HL-60/S4 (cell line): Measurements from ENCODE around the gene SLC24A3.

Experiments
- in situ Hi-C: fragments of 300-500 bp; cut with MboI; formaldehyde crosslinking; loops from 2 replicates; pipeline ENCODE4 v1.14.3; 2022; ENCODE audit warnings: low sequenced_read_pairs

SLC24A3 gene

DNA sequence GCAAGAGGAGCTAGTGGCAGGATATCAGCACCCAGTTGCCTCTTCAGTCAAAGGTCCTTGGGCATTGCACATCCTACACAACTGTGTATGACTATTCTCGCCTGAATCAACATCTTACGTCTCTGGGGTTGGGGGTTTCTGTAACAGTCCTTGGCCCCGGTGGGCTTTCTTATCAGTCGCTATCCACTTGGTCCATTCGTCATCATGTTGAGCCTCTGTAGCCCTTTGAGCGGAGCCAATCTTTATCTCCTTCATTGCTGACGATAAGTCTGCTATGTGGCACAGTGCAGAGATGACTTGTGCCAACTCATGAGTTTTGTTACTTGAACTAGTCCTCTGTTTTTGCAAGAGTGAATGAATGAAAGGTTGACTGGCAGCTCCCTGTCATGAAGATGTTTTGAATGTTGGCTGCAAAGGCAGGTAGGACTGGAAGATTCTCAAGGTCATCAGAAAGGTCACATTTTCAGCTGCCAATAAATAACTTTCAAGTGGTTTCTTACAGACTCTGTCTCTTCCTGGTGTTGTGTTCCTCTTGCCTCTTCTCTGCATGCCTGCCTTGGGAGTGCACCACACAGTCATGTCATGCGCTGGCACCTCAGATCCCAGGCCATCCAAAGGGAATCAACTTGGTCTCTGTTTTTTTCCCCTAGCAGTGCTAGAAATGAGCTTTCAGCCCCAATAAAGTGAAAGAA lies 238.9 kb downstream of the SLC24A3 start:
- in situ Hi-C loops, result no loop called here

DNA sequence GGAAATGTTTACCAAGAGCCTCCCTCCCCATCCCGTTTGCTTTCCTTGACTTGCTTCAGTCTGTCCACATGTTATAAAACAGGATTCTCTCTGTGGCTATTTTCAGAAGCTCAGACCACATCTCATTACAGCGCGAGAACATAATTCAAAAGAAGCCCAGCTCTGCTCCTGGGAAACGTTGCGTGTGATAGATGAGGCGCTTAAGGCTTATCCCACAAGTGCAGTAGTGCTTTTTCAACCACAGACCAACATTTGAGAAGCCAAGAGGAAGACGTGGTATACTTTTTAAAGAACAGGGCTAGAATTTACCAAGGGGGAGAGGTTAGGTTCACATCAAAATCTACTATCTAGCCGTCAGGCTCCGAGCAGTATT lies 239.5 kb downstream of the SLC24A3 start:
- in situ Hi-C loops, result no loop called here

DNA sequence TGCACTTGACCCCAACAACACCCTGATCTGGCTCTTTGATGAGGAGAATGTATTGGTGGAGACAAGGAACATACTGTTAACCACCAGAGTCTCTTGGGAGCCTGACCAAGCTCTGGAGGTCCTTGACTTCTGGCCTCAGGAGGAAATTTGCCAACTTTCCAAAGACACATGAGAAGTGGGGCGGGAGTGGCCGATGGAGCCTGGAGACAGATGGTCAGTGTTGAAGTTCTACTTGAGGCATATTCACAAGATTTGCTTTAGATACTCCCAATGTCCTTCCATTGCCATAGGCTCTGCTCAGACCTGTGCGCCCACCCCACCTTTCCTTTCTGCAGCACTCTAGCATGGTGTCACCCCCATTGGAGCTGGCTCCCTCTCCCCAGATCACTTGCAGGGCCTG lies 241.0 kb downstream of the SLC24A3 start:
- in situ Hi-C loops, result no loop called here

DNA sequence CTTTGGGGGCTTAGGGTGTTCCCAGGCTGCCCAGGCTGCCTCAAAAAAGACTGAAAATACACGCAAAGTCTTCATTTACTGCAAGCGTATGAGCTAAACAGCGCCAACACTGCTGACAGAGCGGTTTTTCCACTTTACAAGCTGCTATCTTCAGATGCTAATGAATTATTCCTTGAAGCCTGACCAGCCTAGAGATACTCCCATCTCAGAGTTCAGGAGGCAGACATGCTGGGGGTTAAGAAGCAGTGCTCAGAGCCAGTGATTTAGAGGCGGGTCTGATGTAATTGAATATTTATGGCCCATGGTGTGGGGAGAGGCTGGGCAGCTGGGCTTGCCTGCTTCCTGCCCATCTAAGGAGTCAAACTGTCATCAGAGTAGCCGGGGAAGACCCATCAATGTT lies 241.4 kb downstream of the SLC24A3 start:
- in situ Hi-C loops, result no loop called here

DNA sequence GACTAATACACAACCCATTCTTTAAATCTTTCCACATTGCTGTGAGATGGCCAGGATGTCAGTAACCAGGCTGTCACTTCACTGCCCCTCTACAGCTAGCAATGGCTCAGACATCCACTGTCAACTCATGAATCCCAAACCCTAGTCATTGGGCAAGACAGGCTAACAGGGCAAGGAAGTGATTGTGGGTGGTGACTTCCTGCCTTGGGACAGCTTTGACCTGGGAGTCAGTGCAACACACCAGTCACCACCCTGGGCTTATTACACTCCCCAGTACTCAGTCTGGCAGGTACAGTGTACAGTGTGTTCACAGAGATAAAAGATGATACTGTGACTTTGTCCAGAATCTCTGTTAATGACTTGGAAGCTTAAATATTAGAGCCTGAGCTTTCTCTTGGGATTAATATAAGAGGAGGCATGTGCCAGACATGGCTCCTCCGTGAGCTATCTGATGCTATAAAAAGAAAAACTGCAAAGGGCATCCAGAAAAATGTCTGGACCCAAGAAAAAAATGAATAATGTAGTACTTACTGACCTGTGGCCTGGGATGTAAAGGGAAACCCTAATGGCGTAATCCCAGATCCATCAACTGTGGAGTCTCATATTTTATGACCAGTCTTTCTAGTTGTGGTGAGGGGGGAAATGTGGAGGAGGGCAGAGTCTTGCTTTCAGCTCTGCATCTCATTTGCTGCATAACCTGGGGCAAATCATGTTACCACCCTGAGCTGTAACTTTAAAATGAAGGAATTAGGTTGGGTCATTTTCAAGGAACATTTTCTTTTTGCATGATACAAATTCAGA lies 244.4 kb downstream of the SLC24A3 start:
- in situ Hi-C loops, result no loop called here

DNA sequence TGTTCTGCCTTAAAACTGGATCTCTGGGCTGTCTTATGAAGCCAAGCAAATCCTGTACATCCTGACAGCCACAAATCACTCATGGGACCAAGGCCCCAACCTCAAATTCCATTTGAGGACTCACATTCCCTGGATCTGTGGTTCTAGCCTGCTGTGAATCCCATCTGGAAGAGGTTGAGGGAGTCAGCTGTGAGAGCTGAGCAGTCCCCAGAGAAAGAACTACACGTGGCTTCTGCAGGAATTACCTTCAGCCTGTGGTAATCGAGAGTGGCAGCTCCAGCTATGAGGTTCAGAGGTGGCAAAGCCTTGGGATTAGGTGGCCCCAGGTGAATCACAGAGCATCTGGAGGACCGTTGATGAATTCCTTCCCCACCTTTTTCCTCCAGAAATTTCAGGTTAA lies 245.2 kb downstream of the SLC24A3 start:
- in situ Hi-C loops, result no loop called here

DNA sequence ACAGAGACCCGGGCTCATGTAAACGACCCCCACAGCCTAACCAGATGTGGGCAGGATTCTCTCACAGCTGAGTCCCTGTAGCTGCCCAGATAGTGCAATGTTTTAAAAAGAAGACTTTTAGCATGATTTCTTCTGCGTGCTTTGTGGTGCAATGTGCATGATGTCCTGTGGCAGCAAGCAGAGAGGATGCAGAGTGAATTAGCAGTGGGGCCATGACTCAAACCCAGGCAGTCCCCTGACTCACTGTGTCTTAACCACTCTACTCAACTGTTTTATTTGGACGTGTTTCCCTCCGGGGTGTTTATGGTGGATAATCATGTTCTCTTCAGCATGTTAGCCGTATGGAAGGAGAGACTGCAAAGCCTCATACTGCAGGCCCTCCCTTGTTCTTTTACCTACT lies 247.9 kb downstream of the SLC24A3 start:
- in situ Hi-C loops, result no loop called here

DNA sequence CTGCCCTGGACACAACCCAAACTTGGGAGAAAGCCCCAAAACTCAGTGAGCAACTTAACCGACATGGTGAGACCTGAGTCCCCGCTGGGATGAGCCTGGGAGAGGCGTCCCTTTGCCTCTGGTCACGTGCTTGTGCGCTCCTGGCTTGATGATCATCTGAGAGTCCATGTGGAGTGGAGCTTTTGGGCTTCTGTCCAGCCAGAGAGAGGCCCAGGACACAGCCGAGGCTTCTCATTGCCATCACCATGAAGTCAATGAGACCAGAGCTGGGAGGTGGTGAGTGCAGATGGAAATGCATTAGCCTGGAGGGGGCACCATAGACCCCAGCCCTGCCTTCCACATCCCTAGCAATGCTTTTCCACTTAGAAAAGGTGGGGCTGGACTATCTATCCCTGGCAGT lies 250.0 kb downstream of the SLC24A3 start:
- in situ Hi-C loops, result no loop called here

DNA sequence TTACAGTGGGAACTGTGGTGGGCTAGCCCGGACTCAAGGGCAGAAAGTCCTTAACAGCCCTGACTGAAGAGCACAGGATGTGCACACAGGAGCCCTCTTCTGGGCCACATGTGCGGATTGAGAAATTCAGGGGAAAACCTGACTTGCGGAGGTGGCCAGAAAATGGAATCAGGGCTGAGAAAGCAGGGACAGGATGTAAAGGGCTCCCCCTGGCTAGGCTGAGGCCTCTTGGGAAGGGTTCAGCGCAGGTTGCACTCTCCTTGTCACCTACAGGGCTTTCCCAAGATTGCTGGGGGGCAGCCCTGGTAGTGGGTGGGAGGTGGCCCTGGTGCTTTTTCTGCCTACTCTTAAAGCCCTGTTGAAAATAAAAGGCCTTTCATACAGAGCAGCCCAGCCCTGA lies 251.2 kb downstream of the SLC24A3 start:
- in situ Hi-C loops, result no loop called here

DNA sequence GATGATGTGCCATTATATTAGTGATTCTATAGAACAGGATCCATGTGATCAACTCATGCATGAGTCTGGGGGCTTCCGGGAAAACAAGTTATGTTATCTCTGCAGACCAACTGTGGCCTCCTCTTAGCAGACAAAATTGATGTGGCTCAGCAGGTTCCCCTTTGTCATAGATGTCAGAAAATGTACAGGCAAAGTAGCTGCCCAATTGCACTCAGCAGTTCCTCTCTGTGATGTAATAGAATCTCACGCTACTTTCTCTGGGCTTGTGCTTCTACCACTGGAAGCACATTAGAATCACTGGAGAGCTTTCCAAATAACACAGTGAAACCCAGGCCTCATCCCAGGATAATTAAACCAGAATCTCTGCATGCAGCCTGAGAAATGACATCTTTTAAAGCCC lies 253.1 kb downstream of the SLC24A3 start:
- in situ Hi-C loops, result no loop called here

DNA sequence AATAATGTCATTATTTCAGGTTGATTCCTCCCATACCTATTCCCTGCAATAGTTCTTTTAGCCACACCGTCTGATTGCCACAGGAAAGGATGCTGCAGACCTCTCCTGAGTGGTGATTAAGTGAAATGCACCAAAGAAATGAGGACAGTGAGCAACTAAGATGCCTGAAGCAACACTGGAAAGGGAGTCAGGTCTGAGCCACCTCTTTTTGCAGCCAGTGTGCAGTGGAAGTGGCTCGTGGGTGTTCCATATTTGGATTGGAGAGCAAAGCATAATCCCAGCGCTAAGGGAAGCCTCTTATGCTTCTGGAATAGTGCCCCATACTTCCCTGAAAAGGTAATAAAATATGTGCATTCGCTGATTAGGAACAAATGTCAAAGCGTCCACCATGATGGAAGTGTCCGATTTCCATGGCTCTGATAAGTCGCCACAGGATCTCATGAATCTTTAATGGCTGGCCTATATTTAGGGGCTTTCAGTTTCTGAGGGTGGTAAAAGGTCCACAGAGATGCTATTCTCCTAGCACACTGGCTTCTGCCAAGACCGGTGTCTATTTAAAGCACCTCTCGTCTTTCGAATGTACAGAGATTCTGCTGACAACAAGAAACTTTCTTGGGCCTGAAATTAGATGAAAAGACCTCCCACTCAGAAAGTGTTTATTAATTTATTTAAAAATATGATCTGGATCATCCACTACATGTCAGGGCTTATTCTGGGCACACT lies 253.9 kb downstream of the SLC24A3 start:
- in situ Hi-C loops, result no loop called here

DNA sequence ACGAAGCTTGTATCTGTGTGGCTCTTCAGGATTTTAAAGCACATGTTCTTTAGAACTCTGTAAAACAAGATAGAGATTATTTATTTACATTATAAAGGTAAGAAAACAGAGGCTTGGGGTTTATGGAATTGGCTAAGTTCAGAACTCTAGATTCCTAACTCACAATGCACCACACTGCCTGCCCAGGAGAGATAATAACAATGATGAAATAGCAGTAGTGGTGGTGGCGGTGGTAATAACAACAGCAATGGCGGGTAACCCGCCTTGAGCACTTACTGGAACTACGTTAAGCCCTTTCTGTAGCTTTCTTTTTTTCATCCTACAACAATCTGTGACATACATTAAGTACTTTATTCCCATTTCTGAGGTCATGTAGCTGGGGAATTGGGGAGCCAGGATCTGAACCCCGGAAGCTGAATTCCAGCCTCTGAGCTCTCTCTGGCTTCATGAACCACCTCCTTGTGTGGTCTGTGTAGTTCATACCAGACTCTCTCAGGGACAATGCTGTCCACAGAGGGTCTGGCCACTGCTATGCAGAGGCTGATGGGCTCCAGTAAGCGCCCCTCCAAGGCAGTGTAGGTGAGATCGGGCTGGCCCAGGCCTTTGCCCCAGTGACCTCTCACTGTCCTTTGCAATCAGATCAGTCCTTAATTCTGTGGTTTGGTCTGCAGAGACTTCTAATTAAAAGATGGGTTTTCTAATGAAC lies 260.9 kb downstream of the SLC24A3 start:
- in situ Hi-C loops, result no loop called here

DNA sequence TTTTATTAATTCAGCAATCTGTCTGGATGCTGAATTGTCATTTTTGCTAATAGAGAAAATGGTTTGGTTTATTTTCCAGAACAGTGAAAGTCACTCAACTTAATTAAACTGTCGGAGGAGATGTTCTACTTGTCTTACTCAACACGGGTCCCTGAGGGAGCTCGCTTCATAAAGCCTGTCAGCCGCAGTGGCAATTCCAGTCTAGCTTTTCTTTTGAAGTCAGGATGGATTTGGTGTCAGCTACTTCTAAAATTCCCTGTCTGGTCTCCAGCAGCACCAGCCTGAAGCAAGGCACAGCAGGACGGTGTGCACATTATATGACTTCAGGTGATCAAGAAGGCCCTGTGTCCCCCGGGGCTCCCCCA lies 261.5 kb downstream of the SLC24A3 start:
- in situ Hi-C loops, result no loop called here

DNA sequence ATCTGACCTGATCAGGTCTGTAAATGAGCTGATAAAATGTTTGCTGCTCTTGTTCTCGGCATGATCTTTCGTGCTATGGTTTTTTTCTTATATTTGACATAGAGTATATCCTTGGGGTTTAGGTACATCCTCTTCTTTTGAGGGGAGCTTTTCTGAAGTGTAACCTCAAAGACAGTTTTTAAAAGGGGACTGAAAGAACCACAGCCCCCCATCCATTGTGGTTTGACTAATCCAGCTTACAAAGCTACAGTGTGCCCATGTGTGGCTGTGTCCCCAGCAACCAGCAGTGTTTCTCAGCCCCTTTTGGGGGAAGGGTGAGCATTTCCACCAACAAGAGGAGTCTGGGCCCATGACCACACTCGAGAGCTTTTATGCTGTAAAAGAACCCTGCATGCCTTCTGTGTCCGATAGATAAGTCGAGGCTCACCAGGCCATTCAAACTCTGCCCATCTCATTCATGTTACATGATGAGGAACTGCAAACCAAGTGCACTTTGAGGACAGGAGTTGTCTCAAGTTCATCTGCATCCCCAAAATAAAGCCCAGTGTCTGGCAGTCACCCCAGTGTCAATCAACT lies 266.0 kb downstream of the SLC24A3 start:
- in situ Hi-C loops, result no loop called here

DNA sequence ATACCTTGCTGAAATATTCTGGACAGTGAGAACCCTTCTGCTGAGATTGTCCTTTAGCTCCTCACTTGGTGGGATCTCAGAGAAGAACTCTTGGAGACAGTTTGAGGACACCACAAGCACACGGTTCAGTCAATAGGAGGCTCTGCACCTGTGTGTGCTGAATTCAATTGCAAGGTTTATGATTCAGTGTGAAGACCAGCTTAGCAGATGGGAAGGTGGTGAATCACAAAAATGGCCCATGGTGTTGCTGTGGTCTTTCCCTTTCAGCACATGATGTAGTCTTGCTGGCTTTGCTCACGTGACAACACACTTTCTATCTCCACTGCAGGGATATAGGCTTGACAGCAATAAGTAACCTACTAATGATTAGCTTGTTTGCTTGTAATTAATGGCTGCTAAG lies 270.3 kb downstream of the SLC24A3 start:
- in situ Hi-C loops, result no loop called here

DNA sequence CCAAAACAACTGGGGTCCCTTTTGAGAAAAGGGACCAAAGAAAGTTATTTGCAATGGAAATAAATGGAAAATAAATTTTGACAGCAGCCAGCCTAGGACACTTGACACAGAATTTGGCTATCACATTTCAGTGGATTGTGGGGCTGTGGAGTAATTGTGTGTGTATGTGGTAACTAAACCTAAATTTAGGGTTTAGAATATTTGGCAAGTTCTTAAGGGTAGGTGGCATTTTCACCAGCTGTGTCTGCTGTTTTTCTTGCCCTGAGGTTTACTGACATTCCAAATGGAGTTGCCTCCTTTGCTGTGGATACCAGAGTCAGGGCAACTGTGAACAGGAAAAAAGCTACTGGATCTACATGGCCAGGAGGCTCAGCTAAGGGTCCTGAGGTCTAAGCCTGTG lies 270.9 kb downstream of the SLC24A3 start:
- in situ Hi-C loops, result no loop called here

DNA sequence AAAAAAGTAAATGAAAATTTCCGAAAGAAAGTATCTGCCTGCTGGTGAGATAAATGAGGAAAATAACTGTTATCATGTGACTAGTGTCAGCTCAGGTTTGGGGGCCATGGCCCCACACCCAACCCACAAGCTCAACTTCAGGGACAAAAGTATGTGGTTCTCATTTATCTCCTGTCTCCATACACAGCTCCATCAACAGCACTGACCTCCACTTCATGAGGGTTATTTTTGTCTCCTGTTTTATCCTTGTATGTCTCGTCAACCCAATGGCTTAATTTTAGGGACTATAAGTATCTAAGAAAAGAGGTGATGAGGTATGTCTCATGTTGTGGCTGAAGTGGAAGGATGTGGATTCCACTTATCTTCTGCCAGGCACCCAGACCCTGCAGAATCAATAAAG lies 274.0 kb downstream of the SLC24A3 start:
- in situ Hi-C loops, result no loop called here

DNA sequence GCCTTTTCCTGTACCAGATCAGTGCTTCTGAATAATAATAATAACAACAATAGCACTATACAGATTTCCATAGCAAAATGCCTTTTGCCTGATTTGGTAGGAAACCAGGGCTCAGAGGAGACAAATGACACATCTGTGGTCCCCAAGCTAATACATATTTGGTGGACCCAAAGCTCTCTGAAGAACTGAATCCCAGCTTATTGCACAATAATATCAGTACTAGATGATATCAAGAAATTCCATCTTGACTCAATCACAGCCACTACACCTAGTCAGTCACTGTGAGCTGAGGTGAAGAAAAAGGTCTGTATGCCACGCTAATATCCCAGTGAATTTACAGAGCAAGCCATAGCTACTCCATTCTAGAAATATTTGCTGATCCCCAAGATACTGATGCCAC lies 275.0 kb downstream of the SLC24A3 start:
- in situ Hi-C loops, result no loop called here

DNA sequence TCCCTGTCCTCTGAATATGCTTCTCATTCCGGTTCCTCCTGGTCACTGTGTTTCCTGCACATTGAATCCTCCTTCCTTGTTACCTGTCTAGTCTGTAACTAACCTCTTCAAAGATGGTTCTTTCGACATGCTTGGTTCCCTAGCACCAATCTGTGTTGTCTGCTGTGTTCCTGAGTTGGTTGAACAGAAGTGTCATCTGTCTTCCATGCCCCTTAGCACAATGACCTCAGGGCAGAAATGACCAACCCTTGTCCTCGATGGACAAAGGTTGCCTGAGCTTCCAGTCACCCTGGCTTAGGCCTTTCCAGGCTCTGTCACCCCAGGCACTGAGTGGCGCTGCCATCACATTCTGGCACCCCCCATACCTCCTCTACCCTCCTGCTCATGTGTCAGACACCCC lies 278.8 kb downstream of the SLC24A3 start:
- in situ Hi-C loops, result no loop called here

DNA sequence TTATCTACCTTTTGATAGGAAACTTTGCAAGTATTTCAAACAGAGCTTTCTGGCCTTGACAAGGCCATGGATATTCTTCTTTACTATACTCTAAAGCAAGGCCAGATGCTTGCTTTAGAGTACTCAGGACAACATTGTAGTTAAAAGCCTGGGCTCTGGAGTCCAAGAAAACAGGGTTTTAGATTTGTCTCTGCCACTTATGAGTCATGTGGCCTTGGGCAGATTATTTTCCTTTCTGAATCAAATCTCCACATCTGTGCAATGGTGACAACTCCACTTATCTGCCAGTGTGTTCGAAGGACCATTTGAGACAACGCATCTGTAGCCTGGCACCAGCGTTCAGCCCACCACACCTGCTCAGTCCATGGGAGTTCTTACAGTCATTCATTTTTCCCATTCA lies 279.7 kb downstream of the SLC24A3 start:
- in situ Hi-C loops, result no loop called here

DNA sequence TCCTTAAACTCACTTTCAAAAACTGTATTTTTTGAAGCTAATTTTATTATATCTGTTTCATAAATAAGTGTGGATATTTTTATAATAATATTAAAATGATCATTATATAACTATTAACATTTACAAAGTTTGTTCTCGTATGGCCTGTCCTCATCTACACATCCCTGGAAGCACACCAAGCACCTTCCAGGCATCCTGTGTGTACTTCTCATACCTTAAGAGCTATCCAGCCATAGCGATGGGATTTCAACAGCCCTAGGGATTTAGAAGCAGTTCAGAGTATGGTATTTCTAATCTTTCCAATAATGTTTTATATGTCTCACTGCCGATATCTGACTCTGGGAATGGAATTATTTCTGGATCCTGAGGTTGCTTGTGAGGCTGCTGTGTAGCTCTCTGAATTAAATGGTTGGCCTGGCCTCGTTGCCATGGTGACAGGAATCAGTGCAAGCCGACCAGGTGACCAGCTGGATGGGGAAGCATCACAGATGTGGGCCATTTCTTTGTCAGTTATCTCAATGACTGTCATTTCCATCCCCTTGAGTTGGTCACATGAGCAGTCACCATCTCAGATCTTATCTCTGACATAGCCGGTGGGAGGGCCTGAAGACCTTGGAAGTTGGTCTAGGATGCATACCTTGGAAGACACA lies 280.4 kb downstream of the SLC24A3 start:
- in situ Hi-C loops, result no loop called here
